ENCODE data around the gene ZBTB21. TPM values are rescaled to one million over a fixed set of nuclear protein-coding genes. Genes with fewer than 3 reads are reported as not detected.
A peak's percentile ranks its signal among the peaks of the same experiment; 100 is the strongest.

The ZBTB21 gene
- total RNA-seq, 1 donor from 2014 or later = 11.8 TPM

GRCh38 chr21:42022091-42022430, 11.9 kb upstream of the ZBTB21 start:
- DNase-seq (ENCODE audit: low spot score in 2 of 2) = no peak

GRCh38 chr21:42021371-42022090, 11.4 kb upstream of the ZBTB21 start:
- FAIRE-seq (no peak), DNase-seq (ENCODE audit: low spot score in 2 of 2) (no peak)

More at GRCh38 chr21:42022091-42022430, 11.9 kb upstream of the ZBTB21 start:
- no peak for FAIRE-seq

- DNase-seq (ENCODE audit: low spot score in 2 of 2) = no peak
- no peak for FAIRE-seq
Observed at GRCh38 chr21:42019706-42020105, 9.5 kb upstream of the ZBTB21 start.

GRCh38 chr21:42019101-42019605, 9.0 kb upstream of the ZBTB21 start:
- FAIRE-seq (no peak), DNase-seq (ENCODE audit: low spot score in 2 of 2) (no peak)

- no peak for DNase-seq (ENCODE audit: low spot score in 2 of 2)
- FAIRE-seq = no peak
Observed at GRCh38 chr21:42017022-42017421, 6.9 kb upstream of the ZBTB21 start.

GRCh38 chr21:42016364-42016985, 6.3 kb upstream of the ZBTB21 start:
- FAIRE-seq = no peak

GRCh38 chr21:42013931-42014330, 3.8 kb upstream of the ZBTB21 start:
- DNase-seq (ENCODE audit: low spot score in 2 of 2) = no peak

More at GRCh38 chr21:42016364-42016985, 6.3 kb upstream of the ZBTB21 start:
- DNase-seq (ENCODE audit: low spot score in 2 of 2) = no peak

GRCh38 chr21:42013376-42013775, 3.2 kb upstream of the ZBTB21 start:
- DNase-seq (ENCODE audit: low spot score in 2 of 2) = no peak
- no peak for FAIRE-seq

More at GRCh38 chr21:42013931-42014330, 3.8 kb upstream of the ZBTB21 start:
- no peak for FAIRE-seq

- DNase-seq (ENCODE audit: low spot score in 2 of 2) (no peak), FAIRE-seq (no peak)
Observed at GRCh38 chr21:42012763-42013329, 2.7 kb upstream of the ZBTB21 start.

- FAIRE-seq = no peak
- DNase-seq (ENCODE audit: low spot score in 2 of 2) = no peak
Observed at GRCh38 chr21:42012344-42012743, 2.2 kb upstream of the ZBTB21 start.

- FAIRE-seq = no peak
- DNase-seq (ENCODE audit: low spot score in 2 of 2) = peak in 1 of 2 donors; percentile 45
Observed at GRCh38 chr21:42010507-42011495, 641 bp upstream of the ZBTB21 start.

- FAIRE-seq (no peak), DNase-seq (ENCODE audit: low spot score in 2 of 2) (no peak)
Observed at GRCh38 chr21:42009018-42009830, 936 bp downstream of the ZBTB21 start.

GRCh38 chr21:42007356-42007940, 2.7 kb downstream of the ZBTB21 start:
- FAIRE-seq (no peak), DNase-seq (ENCODE audit: low spot score in 2 of 2) (no peak)

- FAIRE-seq = no peak
- DNase-seq (ENCODE audit: low spot score in 2 of 2) = no peak
Observed at GRCh38 chr21:42006765-42007164, 3.4 kb downstream of the ZBTB21 start.

- DNase-seq (ENCODE audit: low spot score in 2 of 2) (no peak), FAIRE-seq (no peak)
Observed at GRCh38 chr21:42004406-42005199, 5.6 kb downstream of the ZBTB21 start.

GRCh38 chr21:42003051-42003461, 7.1 kb downstream of the ZBTB21 start:
- DNase-seq (ENCODE audit: low spot score in 2 of 2) (no peak), FAIRE-seq (no peak)

GRCh38 chr21:42002421-42002958, 7.7 kb downstream of the ZBTB21 start:
- no peak for FAIRE-seq
- no peak for DNase-seq (ENCODE audit: low spot score in 2 of 2)

GRCh38 chr21:42001781-42002180, 8.4 kb downstream of the ZBTB21 start:
- FAIRE-seq = no peak
- DNase-seq (ENCODE audit: low spot score in 2 of 2) = no peak
